ENCODE measurements around the gene PRRG4. TPM values are rescaled to one million over a fixed set of nuclear protein-coding genes. Genes with fewer than 3 reads are reported as not detected.

Gene PRRG4
- total RNA-seq, 1 donor from 2014 or later, result under 0.01 TPM

DNA sequence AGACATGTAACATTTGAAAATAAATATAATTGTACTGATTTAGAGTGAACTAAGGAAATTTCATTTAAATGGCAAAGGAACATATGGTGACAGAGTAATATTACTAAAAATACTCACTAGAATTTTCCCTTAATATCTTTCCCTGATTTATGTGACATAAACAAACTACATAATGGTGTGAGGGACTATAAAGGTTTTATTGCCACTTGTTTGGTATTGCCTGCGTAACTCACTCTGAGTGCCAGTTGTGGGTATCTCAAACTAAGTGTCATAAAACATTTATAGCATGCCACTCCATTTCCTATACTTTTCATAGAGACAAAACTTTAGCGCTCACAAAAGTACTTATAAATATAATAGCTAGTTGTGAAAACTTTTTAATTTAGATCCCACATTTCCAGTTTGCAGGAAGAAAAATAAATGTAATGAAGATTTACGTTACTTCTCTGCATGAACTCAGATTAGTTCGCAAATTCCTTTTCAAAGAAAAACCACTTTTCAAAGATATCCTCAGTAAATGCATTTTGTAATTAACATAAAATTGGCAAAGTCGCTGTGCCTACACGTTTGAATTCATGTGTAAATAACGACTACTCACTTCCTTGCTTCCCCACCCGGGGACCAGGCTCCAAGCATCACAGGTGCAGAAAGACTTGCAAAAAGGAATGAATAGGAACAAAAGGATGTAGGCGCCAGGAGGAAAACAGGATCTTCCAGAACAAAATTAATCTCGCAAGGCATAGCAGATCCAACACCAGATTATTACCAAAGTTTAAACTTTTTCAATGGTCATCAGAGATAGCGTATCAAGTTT, 61.3 kb downstream of the PRRG4 start:
- peak overlapping the region in 1 of 3 donors; percentile 18 for H3K4me3 ChIP-seq (ENCODE audit: low read length in 3 of 3)
- no peak overlapping the region for H3K27ac ChIP-seq (ENCODE audit: low read depth, low read length)
- H3K9me3 ChIP-seq (ENCODE audit: control insufficient read depth in 3 of 3, low read length in 3 of 3), result no peaks in the 10 kb centered on the region
- peaks cover 3 to 12% (median 5%) of the 10 kb centered on the region in 3 donors for H3K4me1 ChIP-seq (ENCODE audit: control insufficient read depth in 3 of 3, insufficient read depth in 3 of 3, low read length in 3 of 3)
- no peak overlapping the region for H3K9ac ChIP-seq (ENCODE audit: low read depth in 1 of 3, low read length in 3 of 3)
- no peaks in the 10 kb centered on the region for H3K36me3 ChIP-seq (ENCODE audit: control insufficient read depth in 3 of 3, insufficient read depth in 3 of 3, low read length in 3 of 3)
- H3K27me3 ChIP-seq (ENCODE audit: control insufficient read depth in 3 of 3, insufficient read depth in 3 of 3, low read length in 3 of 3), result no peaks in the 10 kb centered on the region

DNA sequence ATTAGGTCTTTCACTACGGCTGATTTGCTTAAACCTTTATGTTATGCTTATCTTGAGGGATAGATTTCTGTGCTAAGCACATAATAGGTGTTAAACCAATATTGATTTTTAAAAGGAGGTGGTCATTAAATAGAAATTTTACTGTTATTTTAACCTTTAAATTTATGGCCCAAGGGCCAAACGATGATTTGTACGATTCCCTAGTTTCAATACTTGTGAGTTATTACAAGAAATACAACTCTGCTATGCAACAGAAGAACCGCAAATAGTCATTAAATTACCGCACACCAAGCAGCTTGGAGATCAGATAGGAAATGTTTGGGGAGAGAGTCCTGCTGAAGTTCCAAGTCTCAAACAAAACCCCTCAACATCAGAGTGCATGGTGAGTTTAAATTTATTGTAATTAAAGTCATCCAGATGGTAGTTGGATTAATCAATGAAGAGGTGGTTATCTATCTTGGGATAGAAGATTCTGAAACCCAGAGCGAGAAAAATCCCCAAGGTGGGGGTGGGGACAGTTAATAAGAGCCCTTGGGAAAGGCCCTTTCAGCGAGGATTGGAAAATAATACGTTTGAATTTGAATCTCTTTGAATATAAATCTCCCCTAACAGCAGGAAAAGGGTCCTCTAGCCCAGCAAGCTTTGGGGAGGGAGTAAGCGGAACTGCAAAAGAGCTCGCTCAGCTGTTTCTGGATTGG, 62.1 kb downstream of the PRRG4 start:
- Histone ChIP-seq H3K36me3 (ENCODE audit: control insufficient read depth in 3 of 3, insufficient read depth in 3 of 3, low read length in 3 of 3) (no peaks in the 10 kb centered on the region), H3K27me3 (ENCODE audit: control insufficient read depth in 3 of 3, insufficient read depth in 3 of 3, low read length in 3 of 3) (no peaks in the 10 kb centered on the region), H3K4me3 (ENCODE audit: low read length in 3 of 3) (peak overlapping the region; percentile 76 to 87 (median 87)), H3K4me1 (ENCODE audit: control insufficient read depth in 3 of 3, insufficient read depth in 3 of 3, low read length in 3 of 3) (peaks cover 3 to 12% (median 5%) of the 10 kb centered on the region in 3 donors), H3K9me3 (ENCODE audit: control insufficient read depth in 3 of 3, low read length in 3 of 3) (no peaks in the 10 kb centered on the region), H3K9ac (ENCODE audit: low read depth in 1 of 3, low read length in 3 of 3) (peak overlapping the region; percentile 87 to 92 (median 90)), H3K27ac (ENCODE audit: low read depth, low read length) (peak overlapping the region; percentile 84)

DNA sequence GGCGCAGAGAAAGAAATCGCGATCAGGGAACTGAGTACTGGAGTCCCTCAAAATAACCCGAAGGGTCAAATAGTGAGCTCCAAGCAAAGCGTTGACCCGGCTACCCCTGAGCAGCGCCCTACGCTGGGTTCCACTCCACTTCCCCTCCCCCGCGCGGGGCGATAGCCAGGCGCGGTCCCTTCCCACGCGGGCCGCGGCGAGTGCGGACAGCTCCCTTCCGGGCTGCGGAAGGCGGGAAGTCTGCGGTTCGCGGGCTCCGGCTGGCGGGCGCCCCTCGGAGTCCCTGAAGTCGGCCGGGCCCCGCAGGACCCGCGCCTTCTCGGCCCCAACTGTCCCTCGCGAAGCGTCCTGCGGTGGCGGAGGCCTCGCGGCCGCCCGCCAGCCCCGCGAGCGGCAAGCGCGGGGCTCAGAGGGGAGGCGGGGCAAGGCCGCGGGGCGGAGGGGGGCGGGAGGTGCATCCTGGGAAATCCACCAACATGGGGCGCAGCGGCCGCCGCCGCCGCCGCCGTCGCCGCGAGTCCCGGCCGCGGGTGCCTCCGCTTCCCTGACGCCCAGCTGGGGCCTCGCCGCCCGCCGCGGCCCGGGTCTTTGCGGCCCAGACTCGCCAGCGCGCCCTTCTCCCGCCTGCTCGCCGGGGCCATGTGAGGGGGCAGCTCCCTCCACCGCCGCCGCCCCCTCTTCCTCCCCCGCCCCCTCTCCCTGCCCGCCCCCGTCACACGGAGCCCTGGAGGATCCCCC, 62.8 kb downstream of the PRRG4 start, which contains the start of gene QSER1:
QSER1 (plus strand) TSS at position 457 of the 738 bp plus-strand sequence. CDS start 315 bp downstream, outside the sequence.
- peaks cover 3 to 12% (median 5%) of the 10 kb centered on the region in 3 donors for H3K4me1 ChIP-seq (ENCODE audit: control insufficient read depth in 3 of 3, insufficient read depth in 3 of 3, low read length in 3 of 3)
- peak within 1 kb of the TSS; percentile 77 to 87 (median 87) for H3K4me3 ChIP-seq (ENCODE audit: low read length in 3 of 3)
- peak within 1 kb of the TSS; percentile 84 for H3K27ac ChIP-seq (ENCODE audit: low read depth, low read length)
- H3K9ac ChIP-seq (ENCODE audit: low read depth in 1 of 3, low read length in 3 of 3), result peak within 1 kb of the TSS; percentile 88 to 92 (median 90)
- no peaks in the 10 kb centered on the region for H3K9me3 ChIP-seq (ENCODE audit: control insufficient read depth in 3 of 3, low read length in 3 of 3)
- no peaks in the 10 kb centered on the region for H3K27me3 ChIP-seq (ENCODE audit: control insufficient read depth in 3 of 3, insufficient read depth in 3 of 3, low read length in 3 of 3)
- H3K36me3 ChIP-seq (ENCODE audit: control insufficient read depth in 3 of 3, insufficient read depth in 3 of 3, low read length in 3 of 3), result no peaks in the 10 kb centered on the region

DNA sequence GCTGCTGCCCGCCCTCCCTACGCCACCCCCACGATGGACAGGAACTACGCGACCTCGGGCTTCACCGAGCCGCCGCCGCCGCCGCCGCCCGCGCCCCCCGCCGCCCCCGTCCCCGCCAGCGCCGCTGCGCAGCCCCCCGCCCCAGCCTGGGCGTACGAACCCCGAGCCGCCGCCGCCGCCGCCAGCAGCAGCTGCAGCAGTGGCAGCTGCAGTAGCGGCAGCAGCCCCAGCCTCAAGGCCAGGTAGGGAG, 63.3 kb downstream of the PRRG4 start:
- Histone ChIP-seq H3K36me3 (ENCODE audit: control insufficient read depth in 3 of 3, insufficient read depth in 3 of 3, low read length in 3 of 3) (no peaks in the 10 kb centered on the region), H3K9me3 (ENCODE audit: control insufficient read depth in 3 of 3, low read length in 3 of 3) (no peaks in the 10 kb centered on the region), H3K27ac (ENCODE audit: low read depth, low read length) (peak overlapping the region; percentile 79), H3K4me1 (ENCODE audit: control insufficient read depth in 3 of 3, insufficient read depth in 3 of 3, low read length in 3 of 3) (peaks cover 3 to 12% (median 5%) of the 10 kb centered on the region in 3 donors), H3K9ac (ENCODE audit: low read depth in 1 of 3, low read length in 3 of 3) (peak overlapping the region; percentile 79 to 88 (median 85)), H3K27me3 (ENCODE audit: control insufficient read depth in 3 of 3, insufficient read depth in 3 of 3, low read length in 3 of 3) (no peaks in the 10 kb centered on the region), H3K4me3 (ENCODE audit: low read length in 3 of 3) (peak overlapping the region in 2 of 3 donors; percentile 84 to 87)

DNA sequence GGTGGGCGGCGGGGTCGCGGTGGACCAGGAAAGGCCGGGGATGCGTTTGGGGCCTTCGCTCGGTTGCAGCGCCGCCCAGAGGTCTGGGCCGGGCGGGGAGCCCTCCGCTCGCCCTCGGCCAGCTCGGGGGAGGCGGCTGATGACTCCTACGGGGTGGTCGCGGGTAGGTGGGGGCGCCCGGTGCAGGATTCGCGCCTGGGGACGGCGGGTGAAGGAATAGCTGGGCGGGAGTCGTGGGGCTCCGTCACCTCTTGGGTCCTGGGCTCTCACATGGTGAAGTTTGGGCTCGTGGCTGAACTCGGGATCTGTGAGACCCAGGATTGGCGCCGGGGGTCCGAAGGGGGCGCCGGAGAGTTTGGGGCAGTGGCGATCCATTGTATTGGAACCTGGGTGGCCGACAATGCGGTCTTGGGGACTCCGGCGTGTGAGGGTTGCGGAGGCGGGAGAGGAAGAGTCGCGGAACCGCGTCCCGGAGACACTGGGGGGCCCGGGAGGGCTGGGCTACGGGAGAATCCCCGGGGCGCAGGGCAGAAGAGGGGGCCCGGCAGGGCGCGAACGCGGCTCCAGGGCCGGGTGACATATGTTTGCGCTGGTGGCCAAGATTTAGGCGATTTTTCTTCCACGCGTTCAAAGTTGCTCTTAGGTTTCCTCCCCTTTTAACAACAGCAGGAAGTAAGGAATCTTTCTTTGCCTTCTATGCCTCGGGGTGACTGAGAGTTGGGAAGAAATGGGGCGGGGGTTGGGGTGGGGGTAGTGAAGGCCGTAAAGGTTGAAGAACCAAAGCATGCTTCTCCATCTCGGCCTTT, 63.8 kb downstream of the PRRG4 start:
- H3K4me3 ChIP-seq (ENCODE audit: low read length in 3 of 3), result peak overlapping the region; percentile 77 to 84 (median 83)
- H3K27me3 ChIP-seq (ENCODE audit: control insufficient read depth in 3 of 3, insufficient read depth in 3 of 3, low read length in 3 of 3), result no peaks in the 10 kb centered on the region
- no peaks in the 10 kb centered on the region for H3K9me3 ChIP-seq (ENCODE audit: control insufficient read depth in 3 of 3, low read length in 3 of 3)
- peak overlapping the region; percentile 79 for H3K27ac ChIP-seq (ENCODE audit: low read depth, low read length)
- H3K36me3 ChIP-seq (ENCODE audit: control insufficient read depth in 3 of 3, insufficient read depth in 3 of 3, low read length in 3 of 3), result no peaks in the 10 kb centered on the region
- H3K4me1 ChIP-seq (ENCODE audit: control insufficient read depth in 3 of 3, insufficient read depth in 3 of 3, low read length in 3 of 3), result peaks cover 3 to 12% (median 5%) of the 10 kb centered on the region in 3 donors
- peak overlapping the region; percentile 79 to 88 (median 85) for H3K9ac ChIP-seq (ENCODE audit: low read depth in 1 of 3, low read length in 3 of 3)

DNA sequence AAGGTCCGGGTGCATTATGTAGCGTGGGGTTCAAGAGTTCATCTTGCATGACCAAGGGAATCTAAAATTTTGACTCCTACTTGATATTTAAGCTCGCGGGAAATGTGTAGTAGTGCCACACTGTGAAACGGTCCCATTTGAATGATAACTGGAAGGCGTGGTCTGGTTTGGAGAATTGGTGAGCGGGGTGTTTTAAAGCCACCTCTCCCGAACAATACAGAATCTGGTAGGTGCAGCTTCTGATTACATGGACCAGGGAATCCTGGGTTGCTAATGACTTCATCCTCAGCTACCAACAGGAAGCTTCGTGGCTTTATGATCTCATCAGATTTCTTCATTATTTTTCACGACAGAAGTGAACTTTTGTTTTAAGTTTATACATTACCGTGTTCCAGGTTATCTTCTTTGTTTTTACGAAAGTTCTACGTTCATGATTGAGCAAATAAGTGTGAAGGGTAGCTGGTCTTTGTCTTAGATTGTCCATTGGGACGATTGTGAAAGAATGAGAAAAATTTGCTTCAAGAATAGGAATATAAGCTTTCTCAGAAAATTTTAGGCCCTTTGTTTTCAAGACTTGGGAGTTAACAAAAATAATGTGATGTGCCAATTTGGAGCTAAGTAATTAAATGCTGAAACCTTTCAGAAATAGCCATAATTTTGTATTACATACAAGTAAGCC, 64.6 kb downstream of the PRRG4 start:
- H3K36me3 ChIP-seq (ENCODE audit: control insufficient read depth in 3 of 3, insufficient read depth in 3 of 3, low read length in 3 of 3), result peaks cover 0 to 3% (median 2%) of the 10 kb centered on the region in 3 donors
- no peaks in the 10 kb centered on the region for H3K9me3 ChIP-seq (ENCODE audit: control insufficient read depth in 3 of 3, low read length in 3 of 3)
- H3K4me1 ChIP-seq (ENCODE audit: control insufficient read depth in 3 of 3, insufficient read depth in 3 of 3, low read length in 3 of 3), result peaks cover 3 to 12% (median 5%) of the 10 kb centered on the region in 3 donors
- H3K27ac ChIP-seq (ENCODE audit: low read depth, low read length), result peak overlapping the region; percentile 79
- H3K4me3 ChIP-seq (ENCODE audit: low read length in 3 of 3), result peak overlapping the region; percentile 77 to 84 (median 83)
- peak overlapping the region; percentile 69 to 85 (median 79) for H3K9ac ChIP-seq (ENCODE audit: low read depth in 1 of 3, low read length in 3 of 3)
- H3K27me3 ChIP-seq (ENCODE audit: control insufficient read depth in 3 of 3, insufficient read depth in 3 of 3, low read length in 3 of 3), result no peaks in the 10 kb centered on the region

DNA sequence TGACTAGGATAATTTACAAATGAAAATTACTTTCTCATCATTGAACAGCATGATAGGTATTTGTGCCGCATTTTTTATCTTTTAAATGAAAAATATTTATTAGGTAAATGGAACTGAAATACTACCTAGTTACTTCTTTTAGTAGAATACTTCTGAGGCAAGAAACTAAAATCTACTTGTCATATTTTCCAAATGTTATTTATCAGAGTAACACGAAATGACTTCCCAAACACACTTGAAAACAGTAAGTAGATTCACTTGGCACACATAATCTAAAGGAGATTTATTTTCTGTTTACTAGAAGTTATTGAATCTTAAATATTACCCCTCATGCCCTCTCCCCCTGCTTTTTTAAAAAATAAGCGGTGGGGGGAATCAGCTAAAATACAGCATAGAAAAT, 65.2 kb downstream of the PRRG4 start:
- Histone ChIP-seq H3K4me1 (ENCODE audit: control insufficient read depth in 3 of 3, insufficient read depth in 3 of 3, low read length in 3 of 3) (peaks cover 3 to 12% (median 5%) of the 10 kb centered on the region in 3 donors), H3K4me3 (ENCODE audit: low read length in 3 of 3) (no peak overlapping the region), H3K27ac (ENCODE audit: low read depth, low read length) (no peak overlapping the region), H3K9ac (ENCODE audit: low read depth in 1 of 3, low read length in 3 of 3) (no peak overlapping the region), H3K27me3 (ENCODE audit: control insufficient read depth in 3 of 3, insufficient read depth in 3 of 3, low read length in 3 of 3) (no peaks in the 10 kb centered on the region), H3K9me3 (ENCODE audit: control insufficient read depth in 3 of 3, low read length in 3 of 3) (no peaks in the 10 kb centered on the region), H3K36me3 (ENCODE audit: control insufficient read depth in 3 of 3, insufficient read depth in 3 of 3, low read length in 3 of 3) (peaks cover 0 to 3% (median 2%) of the 10 kb centered on the region in 3 donors)

DNA sequence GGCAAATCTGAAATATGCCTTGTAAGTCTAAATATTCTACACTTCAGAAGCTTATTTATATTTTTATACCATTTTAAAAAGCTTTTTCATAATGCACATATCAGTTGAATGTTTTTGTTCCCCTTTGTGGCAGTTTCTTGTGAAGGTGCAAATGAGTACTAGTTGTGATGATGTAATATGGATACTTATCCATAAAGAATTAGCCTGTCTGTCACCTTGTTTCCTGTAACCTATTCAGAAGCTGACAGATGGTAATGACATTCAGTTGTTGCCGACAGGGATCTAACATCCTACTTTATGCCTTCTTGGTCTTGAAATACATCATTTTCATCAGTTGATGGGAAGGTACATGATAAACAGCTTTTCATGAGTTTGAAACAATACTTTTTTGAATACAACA, 65.7 kb downstream of the PRRG4 start:
- Histone ChIP-seq H3K9ac (ENCODE audit: low read depth in 1 of 3, low read length in 3 of 3) (no peak overlapping the region), H3K27me3 (ENCODE audit: control insufficient read depth in 3 of 3, insufficient read depth in 3 of 3, low read length in 3 of 3) (no peaks in the 10 kb centered on the region), H3K27ac (ENCODE audit: low read depth, low read length) (no peak overlapping the region), H3K4me3 (ENCODE audit: low read length in 3 of 3) (no peak overlapping the region), H3K9me3 (ENCODE audit: control insufficient read depth in 3 of 3, low read length in 3 of 3) (no peaks in the 10 kb centered on the region), H3K4me1 (ENCODE audit: control insufficient read depth in 3 of 3, insufficient read depth in 3 of 3, low read length in 3 of 3) (peaks cover 3 to 12% (median 5%) of the 10 kb centered on the region in 3 donors), H3K36me3 (ENCODE audit: control insufficient read depth in 3 of 3, insufficient read depth in 3 of 3, low read length in 3 of 3) (peaks cover 0 to 3% (median 2%) of the 10 kb centered on the region in 3 donors)

DNA sequence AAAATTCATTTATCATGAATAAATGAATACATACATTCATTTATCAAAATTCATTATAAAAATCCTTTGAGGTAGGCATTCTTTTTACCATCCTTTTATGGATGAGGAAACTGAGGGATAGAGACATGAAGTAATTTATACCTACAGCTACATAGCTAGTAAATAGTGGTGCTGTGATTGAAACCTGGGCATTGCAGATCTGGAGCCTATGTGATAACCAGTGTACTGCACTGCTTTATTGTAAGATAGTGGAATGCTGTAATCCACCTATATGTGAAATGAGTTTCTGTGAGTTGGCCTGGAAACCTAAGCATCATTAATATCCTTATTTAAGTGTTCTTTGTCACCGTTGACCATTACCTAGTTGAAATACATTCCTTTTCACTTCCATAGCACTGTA, 67.4 kb downstream of the PRRG4 start:
- peaks cover 3 to 6% (median 5%) of the 10 kb centered on the region in 3 donors for H3K4me1 ChIP-seq (ENCODE audit: control insufficient read depth in 3 of 3, insufficient read depth in 3 of 3, low read length in 3 of 3)

More for the DNA sequence above, 67.4 kb downstream of the PRRG4 start:
- H3K4me3 ChIP-seq (ENCODE audit: low read length in 3 of 3), result no peak overlapping the region
- no peak overlapping the region for H3K9ac ChIP-seq (ENCODE audit: low read depth in 1 of 3, low read length in 3 of 3)
- H3K9me3 ChIP-seq (ENCODE audit: control insufficient read depth in 3 of 3, low read length in 3 of 3), result no peaks in the 10 kb centered on the region
- H3K36me3 ChIP-seq (ENCODE audit: control insufficient read depth in 3 of 3, insufficient read depth in 3 of 3, low read length in 3 of 3), result peaks cover 0 to 3% (median 2%) of the 10 kb centered on the region in 3 donors
- no peak overlapping the region for H3K27ac ChIP-seq (ENCODE audit: low read depth, low read length)
- H3K27me3 ChIP-seq (ENCODE audit: control insufficient read depth in 3 of 3, insufficient read depth in 3 of 3, low read length in 3 of 3), result no peaks in the 10 kb centered on the region

Measured in skeletal muscle tissue (tissue), 4 donors.